Measurements from ENCODE around the gene PDE8A.
A peak's percentile ranks its signal among the peaks of the same experiment; 100 is the strongest.
"Not testable (repeated sequence)": the region's sequence is repeated elsewhere in the genome, so short reads cannot be mapped to it uniquely, and the experiment has no call there.

PDE8A gene

DNA sequence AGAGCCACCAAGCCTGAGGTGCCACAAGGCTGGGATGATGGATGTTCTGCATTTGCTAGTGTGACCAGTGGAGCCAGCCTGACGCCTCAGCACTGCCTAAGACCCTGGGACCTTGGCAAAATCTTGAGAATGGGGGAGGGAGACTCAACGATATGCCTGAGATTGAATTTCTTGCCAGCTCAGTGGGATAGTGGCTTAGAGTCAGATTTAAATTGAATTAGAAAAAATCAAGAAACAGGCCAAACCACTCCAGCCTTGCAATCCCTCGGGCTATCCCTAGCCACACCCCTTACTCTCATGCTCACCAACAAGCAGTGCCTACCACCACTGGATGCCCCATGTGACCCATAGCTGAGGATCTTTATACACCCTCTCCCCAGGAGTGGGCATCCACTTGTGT lies 18.7 kb upstream of the PDE8A start:
- no peak for DNase-seq

DNA sequence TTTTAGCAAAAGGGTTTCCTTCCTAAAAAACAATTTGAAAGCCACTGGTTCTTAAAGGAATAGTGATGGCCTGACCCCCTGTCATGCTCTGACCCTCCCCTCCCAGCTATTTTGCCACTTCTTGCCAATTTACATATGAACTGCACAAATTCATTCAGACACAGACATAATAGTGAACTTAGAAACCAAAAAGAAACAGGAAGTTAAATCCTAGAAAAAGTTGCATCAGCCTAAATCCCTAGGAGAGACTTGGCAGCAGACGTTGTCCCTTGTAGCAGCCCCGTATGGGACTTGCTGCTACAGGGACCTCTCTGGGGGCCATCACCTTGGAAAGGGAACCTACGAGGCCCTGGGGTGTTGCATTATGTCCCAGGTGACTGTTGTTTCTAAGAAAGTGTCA lies 14.3 kb upstream of the PDE8A start:
- DNase-seq: peak in 1 of 2 donors; percentile 42

DNA sequence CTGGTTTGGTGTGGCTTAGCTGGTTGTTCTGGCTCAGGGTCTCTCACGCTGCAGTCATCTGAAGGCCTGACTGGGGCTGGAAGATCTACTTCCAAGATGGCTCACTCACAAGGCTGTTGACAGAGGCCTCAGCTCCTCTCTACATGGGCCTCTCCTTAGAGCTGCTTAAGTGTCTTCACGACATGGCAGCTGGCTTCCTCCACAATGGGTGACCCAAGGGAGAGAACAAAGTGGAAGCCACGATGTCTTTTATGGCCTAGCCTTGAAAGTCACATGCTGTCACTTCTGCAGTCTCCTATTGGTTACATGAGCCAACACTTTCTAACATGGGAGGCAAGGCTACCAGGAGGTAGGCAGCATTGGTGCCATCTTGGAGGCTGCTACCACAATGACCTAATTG lies 13.4 kb upstream of the PDE8A start:
- no peak for DNase-seq

DNA sequence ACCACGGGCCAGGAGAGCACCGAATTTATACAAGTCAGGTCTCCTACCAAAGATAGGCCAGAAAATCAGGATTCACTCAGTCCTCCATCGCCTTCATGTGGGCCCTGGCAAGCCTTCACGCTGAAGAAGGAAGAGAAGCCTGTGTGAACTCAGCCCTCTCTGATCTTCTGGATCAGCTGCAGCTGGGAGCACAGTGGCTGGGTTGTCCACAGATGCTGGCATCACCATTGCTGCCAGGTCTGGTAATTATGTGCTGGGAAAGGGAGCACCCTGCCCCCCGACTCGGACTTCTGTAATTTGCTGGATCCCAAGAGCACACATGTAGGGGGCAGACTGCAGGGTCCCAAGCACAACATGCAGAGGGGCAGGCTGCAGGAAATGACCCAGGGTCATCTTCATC lies 12.4 kb upstream of the PDE8A start:
- DNase-seq: no peak

DNA sequence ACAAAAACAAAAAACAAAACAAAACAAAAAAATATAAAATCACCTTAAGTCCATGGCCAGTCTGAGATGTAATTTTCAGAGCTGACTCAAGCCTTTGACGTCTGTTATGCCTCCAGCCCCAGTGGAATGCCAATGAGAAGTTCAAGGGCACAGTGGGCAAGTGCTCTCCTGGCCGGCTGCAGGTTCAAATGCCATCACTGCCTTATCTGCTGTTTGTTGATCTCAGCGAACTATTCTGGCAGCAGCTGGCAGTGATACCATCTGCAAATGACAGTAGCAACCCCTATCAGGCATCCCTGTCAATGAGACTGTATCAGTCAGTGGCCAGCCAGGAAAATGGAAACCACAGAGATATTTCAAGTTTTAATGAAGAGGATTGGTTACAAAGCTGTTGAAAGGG lies 10.8 kb upstream of the PDE8A start:
- DNase-seq: no peak

DNA sequence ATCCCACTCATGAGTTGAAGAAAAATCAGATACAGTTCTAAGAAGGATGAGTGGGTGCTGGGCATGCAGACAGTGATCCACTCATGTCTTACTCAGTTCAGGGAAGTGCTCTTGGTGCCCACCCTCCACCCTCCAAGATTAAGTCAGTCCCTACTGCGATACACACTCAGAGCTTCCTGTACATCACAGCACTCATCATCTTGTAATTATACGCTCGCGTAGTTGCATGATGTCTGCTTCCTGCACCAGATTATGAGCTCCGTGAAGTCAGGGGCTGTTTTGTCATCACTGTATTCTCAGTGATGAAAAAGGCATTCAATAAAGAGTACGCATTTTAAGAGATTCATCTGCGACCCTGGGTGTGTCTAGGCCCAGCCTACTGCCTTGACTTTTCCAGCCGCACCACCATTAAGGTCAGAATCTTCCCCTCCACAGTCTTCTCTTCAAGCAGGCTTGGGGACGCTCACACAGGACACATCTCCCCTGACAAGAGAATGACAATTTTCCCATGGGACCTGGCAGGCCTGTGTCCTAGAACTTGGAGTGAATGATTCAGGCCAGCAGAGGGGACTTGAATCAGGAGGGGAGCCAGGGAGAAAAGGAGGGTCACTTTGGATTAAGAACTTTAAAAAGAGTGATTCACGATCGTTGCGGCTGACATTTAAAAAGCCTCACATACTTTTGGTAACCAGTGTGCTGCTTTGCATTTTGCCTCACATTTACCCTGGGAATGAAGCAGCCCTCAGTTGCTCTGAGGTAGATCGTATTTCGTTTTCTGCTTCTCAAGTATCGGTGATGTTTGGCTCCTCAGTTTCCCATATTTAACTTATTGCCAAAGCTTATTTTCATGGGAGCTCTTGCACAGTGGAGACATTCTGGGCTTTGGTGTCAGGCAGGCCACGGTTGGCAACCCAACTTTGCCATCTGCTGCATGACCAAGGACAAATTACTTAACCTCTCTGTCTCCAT lies 7.9 kb upstream of the PDE8A start:
- no peak for DNase-seq

DNA sequence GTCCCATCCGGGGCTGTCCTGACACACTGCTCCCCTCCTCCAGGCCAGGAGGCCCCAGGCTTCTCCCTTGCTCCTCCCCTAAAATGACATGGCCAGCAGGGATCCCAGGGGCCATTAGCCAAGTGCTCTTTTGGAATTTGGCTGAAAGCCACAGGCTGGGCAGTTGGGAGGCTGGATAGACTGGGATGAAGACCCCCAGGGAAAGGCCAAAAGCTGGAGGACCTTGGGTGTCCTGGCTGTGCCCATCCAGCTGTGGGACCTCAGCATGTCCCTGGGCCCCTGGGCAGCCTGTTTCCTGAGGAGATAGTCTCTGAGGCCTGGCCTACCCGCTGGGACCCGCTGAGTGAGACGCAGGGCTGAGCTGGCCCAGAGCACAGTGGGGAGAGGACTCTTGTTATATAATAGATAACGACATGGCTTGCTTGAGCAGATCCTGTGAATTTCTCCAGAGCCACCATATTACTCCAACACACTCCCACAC lies 5.7 kb upstream of the PDE8A start:
- no peak for DNase-seq

DNA sequence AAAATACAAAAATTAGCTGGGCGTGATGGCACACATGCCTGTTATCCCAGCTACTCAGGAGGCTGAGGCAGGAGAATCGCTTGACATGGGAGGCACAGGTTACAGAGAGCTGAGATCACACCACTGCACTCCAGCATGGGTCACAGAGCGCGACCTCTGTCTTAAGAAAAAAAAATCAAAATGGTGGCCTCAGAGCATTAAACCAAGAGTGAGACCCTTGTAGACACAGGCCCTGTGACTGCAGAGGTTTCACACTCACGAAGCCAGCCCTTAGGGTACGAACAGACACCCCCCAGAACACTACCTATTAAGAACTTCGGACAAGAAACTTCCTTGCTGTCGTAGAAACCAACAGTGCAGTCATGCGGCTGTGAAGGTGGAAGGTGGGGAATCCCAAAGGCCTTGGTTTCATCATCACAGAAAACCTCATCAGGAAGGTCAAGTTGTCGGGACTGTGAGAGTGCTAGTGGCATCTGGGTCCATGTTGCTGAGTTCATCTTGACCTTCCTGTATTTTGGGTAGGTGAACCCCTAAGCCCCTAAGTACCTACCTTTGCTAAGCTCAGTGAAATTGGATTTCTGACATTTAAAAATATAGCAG lies 4.8 kb upstream of the PDE8A start:
- peak in 1 of 2 donors; percentile 35 for DNase-seq

DNA sequence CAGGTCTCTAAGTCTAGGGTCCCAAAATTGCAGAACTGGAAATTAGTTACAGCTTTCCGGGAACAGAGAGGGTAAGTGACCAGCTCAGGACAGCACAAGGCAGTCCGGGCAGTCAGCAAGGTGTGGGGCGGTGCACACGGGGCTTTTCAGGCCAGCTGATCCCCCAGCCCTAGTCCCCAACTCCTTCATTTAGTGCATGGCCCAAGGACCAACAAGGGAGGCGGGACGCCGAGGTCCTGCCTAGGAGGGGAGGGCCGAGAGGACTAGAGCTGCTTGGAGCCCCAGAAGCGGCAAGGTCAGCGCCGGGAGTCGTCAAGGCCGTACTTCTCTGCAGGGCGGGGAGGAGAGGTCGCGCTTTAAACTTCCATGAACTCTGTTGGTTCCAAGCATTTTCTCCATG lies 2.0 kb upstream of the PDE8A start:
- DNase-seq: no peak

DNA sequence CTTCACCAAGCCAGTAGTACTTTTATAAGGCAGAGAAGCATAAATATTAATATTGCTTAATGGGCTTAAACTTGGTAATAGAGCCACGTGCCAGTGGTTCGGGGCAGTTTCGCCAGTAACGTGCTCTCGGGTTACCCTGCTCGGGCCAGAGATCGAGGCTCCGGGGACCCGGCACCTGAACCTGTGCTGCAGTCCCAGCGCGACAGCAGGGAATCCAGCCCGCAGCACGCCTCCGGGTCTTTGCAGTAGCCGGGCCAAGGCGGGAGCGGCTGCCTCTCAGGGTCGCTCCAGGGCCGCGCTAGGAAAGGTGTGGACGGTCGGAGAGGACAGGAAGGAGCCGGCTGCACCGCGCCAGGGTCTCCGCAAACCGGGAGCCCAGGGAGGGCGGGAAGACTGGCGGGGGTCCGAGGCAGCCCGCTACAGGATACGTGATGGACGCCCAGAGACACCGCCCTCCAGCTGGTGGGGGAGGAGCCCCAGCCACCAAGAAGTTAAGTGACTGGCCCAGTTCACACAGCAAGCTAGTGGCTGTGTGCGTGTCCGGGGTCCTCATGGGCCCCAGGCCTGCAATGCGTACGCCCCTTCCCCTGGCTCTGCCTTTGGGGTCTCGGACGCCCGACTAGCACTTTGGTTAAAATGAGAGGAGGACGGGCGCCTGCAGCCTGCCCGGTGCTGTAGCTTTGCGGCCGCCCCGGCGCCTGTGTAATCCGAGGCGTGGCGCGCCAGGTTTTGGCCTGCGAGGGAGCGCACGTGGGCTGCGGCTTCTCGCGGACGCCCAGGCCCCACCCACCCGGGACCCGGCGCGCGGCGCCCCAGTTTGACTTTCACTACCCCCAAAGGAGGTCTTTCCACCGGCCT lies 1.2 kb upstream of the PDE8A start:
- DNase-seq: peak; percentile 72 to 79

DNA sequence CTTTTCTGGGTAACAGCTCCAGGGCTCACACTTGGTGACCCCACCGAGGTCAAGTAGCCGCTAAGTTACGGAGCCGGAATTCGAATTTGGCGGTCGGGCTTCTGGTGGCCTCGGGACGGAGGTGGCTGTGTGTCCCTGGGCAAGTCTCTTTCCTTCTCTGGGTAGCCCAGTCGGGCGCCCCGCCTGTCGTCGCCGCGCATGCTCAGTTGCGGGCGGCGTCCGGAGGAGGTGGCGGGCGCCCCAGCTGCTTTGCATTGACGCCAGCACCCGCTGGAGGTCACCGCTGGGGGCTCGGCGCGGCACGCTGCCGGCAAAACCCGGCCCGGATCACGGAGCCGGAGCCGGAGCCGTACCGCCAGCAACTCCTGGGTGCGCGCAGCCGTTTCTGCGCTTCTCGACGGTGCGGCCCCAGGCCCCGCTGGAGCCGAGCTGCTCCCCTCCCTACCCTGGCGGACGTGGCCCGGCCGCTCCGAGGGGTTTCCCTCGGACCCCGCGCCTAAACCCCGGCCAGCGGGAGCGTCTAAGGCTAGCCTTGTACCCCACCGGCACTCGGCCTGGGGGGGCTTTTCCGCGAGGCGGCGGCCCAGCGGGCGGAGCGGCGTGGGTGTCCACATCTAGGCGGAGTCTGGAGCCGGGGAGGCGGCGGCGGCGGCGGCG lies 474 bp upstream of the PDE8A start:
- peak; percentile 96 to 97 for DNase-seq

DNA sequence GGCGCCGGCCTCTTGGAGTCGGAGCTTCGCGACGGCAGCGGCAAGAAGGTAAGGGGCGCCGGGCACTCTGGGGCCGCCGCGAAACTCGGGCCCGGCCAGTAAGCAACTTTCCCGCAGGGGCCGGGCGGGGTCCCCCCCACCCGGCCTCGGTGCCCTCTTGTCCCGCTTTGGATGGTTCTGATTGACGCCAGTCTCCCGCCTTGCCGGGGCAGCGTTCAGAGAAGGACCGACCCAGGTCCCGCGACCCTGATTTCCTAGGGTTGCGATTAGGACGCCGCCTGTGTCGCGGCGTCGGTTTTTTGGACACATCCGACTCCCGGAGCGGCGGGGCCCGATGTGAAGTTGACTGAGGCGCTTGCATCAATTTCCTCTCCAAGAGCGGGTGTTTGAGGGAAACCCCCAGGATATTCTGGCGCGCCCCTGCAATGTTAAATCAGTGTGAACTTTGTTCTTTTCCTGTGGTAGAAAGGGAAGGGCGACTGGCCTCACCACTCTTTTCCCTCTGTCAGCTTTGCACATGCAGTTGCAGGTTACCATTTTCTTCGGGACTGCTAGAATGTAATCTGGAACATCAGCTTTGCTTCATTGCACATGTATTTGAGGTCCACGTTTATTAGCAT lies 755 bp downstream of the PDE8A start:
- DNase-seq: peak; percentile 94

DNA sequence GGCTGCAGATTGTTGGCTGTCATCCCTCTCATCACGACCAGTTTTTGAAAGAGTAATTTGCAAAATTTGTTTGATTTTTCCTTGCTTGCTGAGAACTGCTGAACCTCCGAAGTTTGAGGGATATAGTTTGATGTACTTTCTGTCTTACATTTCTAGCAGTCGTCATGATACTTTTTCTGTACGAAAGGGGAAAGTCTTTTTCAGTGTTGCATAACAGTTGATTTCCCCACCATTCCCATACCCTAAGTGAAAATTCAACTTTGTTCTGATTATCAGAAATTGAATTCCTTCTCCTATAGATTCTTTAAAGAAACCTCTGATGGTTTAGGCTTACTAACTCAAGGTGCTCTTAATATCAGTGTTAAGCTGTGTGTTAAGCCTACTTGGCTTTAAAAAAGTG lies 1.6 kb downstream of the PDE8A start:
- peak; percentile 52 to 76 for DNase-seq

DNA sequence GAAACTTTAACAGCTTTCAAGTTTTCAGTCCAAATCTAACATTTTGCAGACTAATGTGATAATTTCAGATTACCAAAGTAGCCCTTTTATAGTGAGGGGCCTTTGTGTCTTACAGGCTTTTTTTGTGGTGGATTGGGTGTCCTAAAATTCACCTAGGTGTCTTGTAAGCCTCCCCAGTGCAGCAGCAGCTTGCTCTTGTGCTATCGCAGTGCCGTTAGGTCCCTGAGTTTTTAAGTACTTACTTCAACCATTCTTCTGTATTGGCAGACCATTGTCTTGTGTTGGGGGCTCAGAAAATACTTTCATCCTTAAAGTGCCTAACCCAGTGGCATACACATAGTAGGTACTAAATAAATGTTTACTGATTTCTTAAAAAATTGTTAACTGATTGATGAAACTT lies 2.1 kb downstream of the PDE8A start:
- no peak for DNase-seq

DNA sequence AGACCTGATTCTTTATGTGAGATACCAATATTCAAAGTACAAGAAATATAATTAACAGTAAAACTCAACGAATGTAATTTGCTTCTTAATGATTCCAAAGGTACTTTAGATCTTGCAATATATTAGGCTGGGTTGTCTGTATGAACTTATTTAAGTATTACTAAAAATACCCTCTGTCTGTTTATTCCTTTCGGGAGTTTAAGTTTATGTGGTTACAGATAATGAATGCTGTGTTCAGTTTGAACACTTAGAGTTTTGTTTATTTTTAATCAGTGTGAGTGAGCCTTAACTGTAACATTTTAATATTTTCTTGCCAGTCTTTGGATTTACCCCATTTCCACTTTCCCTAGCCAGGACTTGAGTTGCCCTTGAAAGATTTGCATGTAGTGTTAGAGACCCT lies 3.5 kb downstream of the PDE8A start:
- DNase-seq: no peak

DNA sequence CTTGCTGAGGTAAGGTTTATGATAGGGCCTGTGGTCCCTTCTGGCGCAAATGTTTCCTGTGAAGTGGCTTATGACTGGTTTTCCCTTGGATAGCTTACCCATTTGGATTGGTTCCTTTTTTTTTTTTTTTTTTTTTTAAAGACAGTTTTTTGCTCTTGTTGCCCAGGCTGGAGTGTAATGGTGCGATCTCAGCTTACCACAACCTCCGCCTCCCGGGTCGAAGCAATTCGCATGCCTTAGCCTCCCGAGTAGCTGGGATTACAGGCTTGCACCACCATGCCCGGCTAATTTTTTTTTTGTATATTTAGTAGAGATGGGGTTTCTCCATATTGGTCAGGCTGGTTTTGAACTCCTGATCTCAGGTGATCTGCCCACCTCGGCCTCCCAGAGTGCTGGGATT lies 5.7 kb downstream of the PDE8A start:
- not testable (repeated sequence) for DNase-seq

DNA sequence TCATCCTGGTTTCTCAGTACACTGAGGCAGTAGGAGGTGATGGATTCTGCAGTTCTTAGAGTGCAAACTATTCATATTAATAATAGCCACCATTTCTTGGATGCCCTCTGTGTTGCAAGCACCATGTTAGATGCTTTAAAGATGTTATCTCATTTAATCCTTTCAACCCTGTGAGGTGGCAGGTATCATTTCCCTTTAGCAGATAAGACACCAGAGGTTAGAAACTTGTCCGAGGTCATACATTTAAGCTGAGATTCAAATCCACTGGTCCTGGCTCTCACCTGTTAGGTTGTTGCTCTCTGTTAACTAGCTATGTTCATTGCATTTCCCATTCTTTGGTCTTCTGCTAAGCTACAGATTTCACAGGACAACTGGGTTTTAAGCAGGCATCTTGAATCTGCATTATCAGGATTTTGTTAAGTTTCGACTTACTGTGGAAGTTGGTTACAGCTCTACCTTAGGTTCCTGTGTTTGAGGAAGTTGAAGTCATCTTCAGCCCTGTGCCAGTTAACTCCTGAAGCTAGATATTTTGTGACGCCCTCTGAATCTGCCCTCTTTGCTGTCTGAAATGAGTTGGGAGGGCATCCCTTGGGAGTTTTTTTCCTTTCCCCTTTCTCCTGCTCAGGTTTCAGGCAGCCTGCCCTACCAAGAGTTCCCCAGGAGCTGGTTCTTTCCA lies 6.4 kb downstream of the PDE8A start:
- DNase-seq: no peak

DNA sequence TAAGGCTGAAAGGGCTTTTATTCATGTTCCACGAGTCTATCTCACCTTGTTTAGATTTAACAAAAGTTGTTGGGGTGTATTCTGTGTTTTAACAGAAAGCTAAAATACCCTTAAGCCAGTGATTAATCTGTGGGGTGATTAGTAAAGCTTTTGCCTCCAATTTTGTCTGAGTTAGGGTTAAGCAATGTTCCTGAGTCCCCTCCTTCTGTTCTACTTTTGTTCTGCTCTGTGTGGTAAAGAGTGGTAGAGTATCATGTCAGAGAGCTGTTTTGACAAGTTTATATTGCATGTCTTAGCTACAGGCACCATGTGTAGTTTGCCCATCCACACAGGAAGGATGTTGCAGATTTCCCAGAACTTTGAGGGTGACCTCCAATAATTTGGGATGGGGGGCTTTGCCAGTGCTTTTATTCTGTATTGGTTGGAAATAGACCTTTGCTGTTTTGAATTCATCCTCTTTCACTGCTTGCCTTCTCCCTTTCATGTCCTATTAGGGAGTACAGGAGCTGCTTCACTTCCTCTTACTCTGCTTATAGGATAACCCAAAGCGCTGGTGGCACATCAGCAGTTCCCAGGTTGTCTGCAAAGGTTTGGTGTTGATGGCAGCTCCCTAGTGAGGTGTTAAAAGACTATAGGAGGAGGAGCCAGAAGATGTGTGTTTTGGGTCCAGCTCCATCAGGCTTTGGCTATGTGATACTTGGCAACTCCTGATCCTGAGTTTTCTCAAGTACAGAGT lies 7.4 kb downstream of the PDE8A start:
- no peak for DNase-seq

DNA sequence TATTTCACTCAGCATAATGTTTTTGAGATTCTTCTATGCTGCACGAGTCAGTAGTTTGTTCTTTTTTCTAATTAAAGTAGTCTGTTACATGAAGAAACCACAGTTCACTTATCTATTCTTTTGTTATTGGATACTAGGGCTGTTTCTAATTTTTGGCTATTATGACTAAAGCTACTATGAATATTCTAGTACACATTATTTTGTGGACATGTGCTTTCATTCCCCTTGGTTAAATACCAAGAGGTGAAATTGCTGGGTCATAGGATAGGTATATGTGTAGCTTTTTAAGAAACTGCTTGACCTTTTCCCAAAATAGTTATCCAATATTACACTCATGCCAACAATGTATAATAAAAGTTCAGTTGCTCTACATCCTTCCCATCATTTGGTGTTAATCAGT lies 8.9 kb downstream of the PDE8A start:
- no peak for DNase-seq

DNA sequence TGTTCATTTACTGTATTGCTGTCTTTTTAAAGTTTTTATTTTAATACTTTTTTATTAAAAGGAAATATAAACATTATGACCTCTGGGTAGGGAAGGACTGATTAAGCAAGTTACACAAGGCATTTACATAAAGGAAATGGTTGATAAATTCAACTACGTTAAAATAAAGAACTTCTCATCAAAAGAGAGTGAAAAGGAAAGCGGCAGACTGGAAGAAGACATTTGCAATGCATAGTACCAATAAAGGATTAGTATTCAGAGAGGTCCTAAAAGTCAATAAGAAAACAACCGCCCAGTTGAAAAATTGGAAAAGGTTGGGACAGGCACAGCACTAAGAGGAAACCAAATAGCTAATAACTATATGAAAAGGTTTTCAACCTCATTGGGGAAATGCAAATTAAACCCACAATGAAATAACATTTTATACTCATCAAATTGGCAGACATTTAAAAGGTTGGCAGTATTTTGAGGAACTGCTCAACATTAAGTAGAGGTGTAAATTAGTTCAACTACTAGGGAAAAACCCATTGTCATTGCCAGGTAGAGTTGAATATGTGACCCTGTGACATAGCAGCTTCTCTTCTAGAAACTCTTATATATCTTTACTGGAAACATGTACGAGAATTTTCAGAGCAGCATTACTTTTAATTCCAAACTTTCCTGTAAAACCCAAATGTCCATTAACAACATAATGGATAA lies 9.5 kb downstream of the PDE8A start:
- peak in 1 of 2 donors; percentile 16 for DNase-seq
